A673 (cell line): ENCODE results near the gene NRTN. TPM values are rescaled to one million over a fixed set of nuclear protein-coding genes. Genes with fewer than 3 reads are reported as not detected.
A peak's percentile ranks its signal among the peaks of the same experiment; 100 is the strongest.

Experiments used
- Bru-seq: library from RNA; stranded (reverse); fragments of 400-500 nt; gene quantifications from one replicate; lab custom pipeline; 2021; lab: Mats Ljungman, UMichigan
- BruChase-seq, 2 experiments: library from RNA; stranded (reverse); fragments of 400-500 nt; gene quantifications; one replicate each; lab custom pipeline; 2021; lab: Mats Ljungman, UMichigan
- BruUV-seq: library from RNA; stranded (reverse); fragments of 400-500 nt; replicated peaks from 2 replicates; lab custom pipeline; 2021; lab: Mats Ljungman, UMichigan
- CTCF ChIA-PET: fragments of 300-600 bp; sonication (Branson Sonifier 250); formaldehyde crosslinking; loops from one replicate; lab custom pipeline; 2022; ENCODE audit warnings: antibody characterized with exemption; lab: Charles Lee
- POLR2A ChIA-PET: fragments of 300-600 bp; sonication (Branson Sonifier 250); formaldehyde crosslinking; loops from one replicate; lab custom pipeline; 2022; ENCODE audit warnings: antibody characterized with exemption; ENCODE audit not compliant: low non-redundant PET; lab: Charles Lee
- DNase-seq: peaks from one replicate; pipeline ENCODE4 v3.0.0-alpha.2; 2015; ENCODE audit warnings: low spot score
- H3K27ac ChIP-seq: fragments of 200-600 bp; sonication (generic); 2 replicates; pipeline ENCODE4 v1.5.1; 2016; ENCODE audit warnings: mixed run types, low read depth, mild to moderate bottlenecking, mixed read lengths, antibody characterized with exemption, low read length; ENCODE audit not compliant: poor library complexity, severe bottlenecking
- H3K27me3 ChIP-seq: fragments of 200-600 bp; sonication (generic); replicated peaks from 2 replicates; pipeline ENCODE4 v1.6.1; 2017; ENCODE audit warnings: mixed run types, low read depth, mild to moderate bottlenecking, mixed read lengths, antibody characterized with exemption, low read length; ENCODE audit not compliant: insufficient read depth, poor library complexity
- H3K36me3 ChIP-seq: fragments of 200-600 bp; sonication (generic); 2 replicates; pipeline ENCODE4 v1.6.1; 2016; ENCODE audit warnings: mixed run types, mild to moderate bottlenecking, mixed read lengths, antibody characterized with exemption, low read length; ENCODE audit not compliant: insufficient read depth, poor library complexity, severe bottlenecking
- H3K4me1 ChIP-seq: fragments of 200-600 bp; sonication (generic); 2 replicates; pipeline ENCODE4 v1.6.1; 2017; ENCODE audit warnings: mixed run types, mild to moderate bottlenecking, mixed read lengths, antibody characterized with exemption, low read length; ENCODE audit not compliant: insufficient read depth, poor library complexity, severe bottlenecking
- H3K4me3 ChIP-seq: fragments of 200-600 bp; sonication (generic); 2 replicates; pipeline ENCODE4 v1.5.1; 2016; ENCODE audit warnings: low read depth, mixed run types, mild to moderate bottlenecking, mixed read lengths, low read length; ENCODE audit not compliant: poor library complexity, severe bottlenecking
- H3K9me3 ChIP-seq: fragments of 200-600 bp; sonication (generic); 2 replicates; pipeline ENCODE4 v1.6.1; 2016; ENCODE audit warnings: mixed run types, low read depth, mild to moderate bottlenecking, mixed read lengths, antibody characterized with exemption, low read length; ENCODE audit not compliant: poor library complexity, severe bottlenecking
- CTCF ChIP-seq: fragments of 300-800, 200-600 bp; sonication (generic); conservative IDR thresholded peaks from 2 replicates; pipeline ENCODE4 v1.5.1; 2017; ENCODE audit warnings: low read depth, mild to moderate bottlenecking, antibody characterized with exemption, low read length, moderate library complexity, mixed read lengths
- EZH2 ChIP-seq: fragments of 200-600 bp; sonication (generic); IDR thresholded peaks from 2 replicates; pipeline ENCODE4 v1.6.1; 2017; ENCODE audit warnings: borderline replicate concordance, low read depth, mild to moderate bottlenecking, mixed read lengths, antibody characterized with exemption, low read length; ENCODE audit not compliant: poor library complexity, severe bottlenecking
- intact Hi-C: fragments of 100-400 bp; cut with micrococcal nuclease; formaldehyde crosslinking; loops from one replicate; pipeline ENCODE4 v1.10.0; 2022; ENCODE audit not compliant: unreplicated experiment
- long read RNA-seq: library from polyadenylated mRNA; stranded (forward); transcript quantifications from one replicate; pipeline ENCODE4 v2.0.0, GENCODE V29; 2022
- total RNA-seq: library from RNA; stranded (reverse); gene quantifications from 2 replicates; pipeline ENCODE4 v1.2.3, GENCODE V29; 2021

NRTN gene
- total RNA-seq (1.6 and 3.9 TPM in 2 replicates), Bru-seq, nascent RNA (percentile 23 among the genes with signal in this experiment), BruChase-seq, experiment 1, labeled RNA remaining after a 2-hour chase (percentile 26 among the genes with signal in this experiment), BruChase-seq, experiment 2, labeled RNA remaining after a 6-hour chase (percentile 34 among the genes with signal in this experiment)
- long read RNA-seq, partial matches to known transcripts = 2 of 20 reads
- long read RNA-seq, other reads (novel, unspliced or antisense) = 18 of 20 reads

DNA sequence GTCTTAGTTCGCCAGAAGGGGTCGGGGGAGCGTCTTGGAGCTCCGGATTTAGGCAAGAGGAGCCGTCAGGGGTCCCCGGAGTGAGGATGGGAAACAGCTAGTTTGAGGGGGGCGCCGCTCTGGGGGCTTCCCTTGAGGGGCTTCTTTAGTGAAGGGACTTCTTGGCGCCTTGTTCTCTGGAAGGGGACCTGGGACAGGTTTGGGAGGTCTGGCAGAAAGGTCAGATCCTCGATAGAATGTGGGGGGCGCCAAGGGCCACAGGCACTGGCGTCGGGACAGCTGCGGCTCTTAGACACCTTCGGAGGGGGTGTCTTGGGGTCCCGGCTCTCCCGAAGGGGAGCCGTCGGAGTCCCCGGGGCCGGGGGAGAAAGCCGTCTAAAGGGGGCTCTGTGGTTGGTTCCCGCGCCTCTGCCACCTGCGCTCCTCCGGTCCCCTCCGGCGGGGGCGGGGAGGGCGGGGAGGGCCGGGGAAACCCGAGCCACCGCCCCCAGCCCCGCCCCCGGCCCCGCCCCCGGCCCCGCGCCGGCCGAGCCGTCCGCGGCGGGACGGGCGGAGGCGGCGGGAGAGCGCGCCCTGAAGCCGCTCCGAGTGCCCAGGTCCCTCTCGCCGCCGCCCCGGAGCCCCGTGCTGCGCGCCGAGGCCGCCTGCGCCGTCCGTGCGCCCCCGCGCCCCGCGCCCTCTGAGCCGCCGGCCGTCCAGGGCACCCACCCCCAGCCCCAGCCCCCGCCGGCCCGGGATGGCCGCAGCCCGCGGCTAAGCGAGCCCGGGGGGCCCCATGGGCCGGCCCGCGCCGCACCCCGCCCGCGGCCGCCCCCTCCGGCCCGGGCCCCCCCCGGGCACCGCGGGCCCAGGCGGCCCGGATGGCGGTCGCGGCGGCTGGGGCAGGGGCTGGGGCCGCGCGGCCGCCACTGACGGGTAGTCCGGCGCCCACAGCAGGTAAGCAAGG, at the start of gene NRTN:
Gene NRTN (plus strand): TSS at position 552 of the 946 bp plus-strand sequence. CDS start 19,099 bp downstream, outside the sequence.
- peak within 1 kb of the TSS; percentile 10 for H3K27ac ChIP-seq
- intact Hi-C loops = loop anchor here (2.0 kb wide), 2 partner anchors 88 to 218 kb away; no protein-coding TSS in a partner anchor
- POLR2A ChIA-PET = no interaction called here
- TF ChIP-seq CTCF (no peak), EZH2 (no peak)
- H3K4me1 ChIP-seq = peaks cover 34% of the 10 kb centered on the region
- CTCF ChIA-PET = interaction anchor here (0.6 to 1.8 kb wide), 26 partner anchors 7 to 321 kb away, joined by 3 to 27 read pairs (median 4); partner anchors contain the start of genes CATSPERD, DUS3L, LONP1 and NDUFA11
- H3K36me3 ChIP-seq = no peaks in the 10 kb centered on the region
- BruUV-seq = no TSS peak
- H3K9me3 ChIP-seq = no peaks in the 10 kb centered on the region
- peak within 1 kb of the TSS; percentile 47 for H3K4me3 ChIP-seq
- peak; percentile 61 for DNase-seq
- no peaks in the 10 kb centered on the region for H3K27me3 ChIP-seq

GRCh38 chr19:5762608-5763217, 42.2 kb upstream of the NRTN start:
- H3K27me3 ChIP-seq = no peaks in the 10 kb centered on the region
- no peaks in the 10 kb centered on the region for H3K9me3 ChIP-seq
- BruUV-seq = no TSS peak
- H3K27ac ChIP-seq = no peak overlapping the region
- DNase-seq = no peak
- TF ChIP-seq EZH2 = no peak
- TF ChIP-seq CTCF = no peak
- no peaks in the 10 kb centered on the region for H3K36me3 ChIP-seq
- no peaks in the 10 kb centered on the region for H3K4me1 ChIP-seq
- H3K4me3 ChIP-seq = no peak overlapping the region
- CTCF ChIA-PET = no interaction called here
- POLR2A ChIA-PET = no interaction called here
- intact Hi-C loops = no loop called here

DNA sequence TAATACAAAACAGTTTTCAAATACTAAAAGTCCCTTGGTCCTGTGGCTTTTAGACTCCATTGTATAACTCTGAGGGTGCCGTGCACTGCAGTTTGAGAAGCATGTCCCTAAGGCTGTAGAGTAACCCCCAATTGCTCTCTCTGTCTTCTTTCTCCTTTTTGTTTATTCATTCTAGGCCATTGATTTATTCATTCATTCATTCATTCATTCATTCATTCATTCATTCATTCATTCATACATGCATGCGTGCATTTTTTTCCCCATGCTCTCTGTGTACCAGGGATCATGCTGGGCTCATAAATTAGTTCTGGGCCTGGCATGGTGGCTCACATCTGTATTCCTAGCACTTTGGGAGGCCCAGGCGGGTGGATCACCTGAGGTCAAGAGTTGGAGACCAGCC, 39.6 kb upstream of the NRTN start:
- POLR2A ChIA-PET = no interaction called here
- TF ChIP-seq EZH2 = no peak
- TF ChIP-seq CTCF = no peak
- no peaks in the 10 kb centered on the region for H3K27me3 ChIP-seq
- H3K27ac ChIP-seq = no peak overlapping the region
- BruUV-seq = no TSS peak
- no peaks in the 10 kb centered on the region for H3K4me1 ChIP-seq
- no peak for DNase-seq
- H3K4me3 ChIP-seq = no peak overlapping the region
- CTCF ChIA-PET = no interaction called here
- no peaks in the 10 kb centered on the region for H3K9me3 ChIP-seq
- intact Hi-C loops = no loop called here
- no peaks in the 10 kb centered on the region for H3K36me3 ChIP-seq
